NCI-H1417 (cell line): ENCODE results near the gene PSMB10.

Experiments
- DNase-seq, 3 experiments: peaks; one replicate each; lab custom pipeline; 2025; lab: John Stamatoyannopoulos, UW

The PSMB10 gene

DNA sequence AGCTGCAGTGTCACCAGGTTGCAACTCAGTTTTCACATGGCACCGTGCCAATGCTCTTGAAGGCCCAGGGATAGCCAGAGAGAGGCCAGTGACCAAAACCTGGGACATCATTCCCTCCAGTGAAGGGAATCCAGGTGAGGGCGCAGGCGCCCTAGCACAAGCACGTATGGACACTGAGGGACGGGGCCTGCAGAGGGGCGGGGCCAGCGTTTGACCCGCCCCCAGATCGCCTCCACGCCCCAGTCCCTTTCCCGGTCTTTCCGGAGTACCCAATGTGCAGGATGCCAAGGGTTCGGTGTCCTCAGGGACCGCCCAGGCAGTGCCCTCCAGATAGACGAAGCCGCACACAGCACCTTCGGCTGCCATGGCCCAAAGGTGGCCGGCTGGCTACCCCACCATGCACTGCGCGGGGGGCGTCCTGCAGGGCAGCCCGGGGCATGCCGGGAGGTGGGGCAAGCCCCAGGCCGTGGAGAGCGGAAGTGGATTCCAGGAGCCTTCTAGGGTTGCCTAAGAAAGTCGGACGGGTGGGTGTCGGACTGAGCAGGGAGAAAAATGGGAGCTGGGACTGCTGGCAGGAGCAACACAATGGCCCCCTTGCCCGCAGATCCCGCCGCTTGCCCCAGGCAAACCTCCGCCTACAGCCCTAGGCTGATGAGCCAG, 27.1 kb upstream of the PSMB10 start:
- peak in 1 of 3 experiments; percentile 20 for DNase-seq

DNA sequence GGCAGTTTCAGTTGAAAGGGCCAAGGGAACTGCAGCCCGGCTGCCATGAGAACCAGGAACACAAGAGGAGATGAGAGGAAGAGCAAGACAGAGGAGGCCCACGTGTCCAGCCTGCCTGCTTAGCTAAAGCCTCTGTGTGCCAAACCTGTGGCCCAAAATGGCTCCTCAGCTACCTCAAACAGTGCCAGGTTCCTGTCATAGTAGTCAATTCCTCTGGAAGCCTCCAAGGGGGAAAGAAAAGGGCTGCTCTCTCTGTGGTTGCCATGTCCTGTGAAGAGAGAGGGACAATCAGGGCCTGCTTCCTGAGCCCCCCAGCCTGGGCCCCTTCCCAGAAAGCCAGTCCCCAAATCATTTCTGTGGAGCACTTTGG, 26.6 kb upstream of the PSMB10 start:
- no peak for DNase-seq

DNA sequence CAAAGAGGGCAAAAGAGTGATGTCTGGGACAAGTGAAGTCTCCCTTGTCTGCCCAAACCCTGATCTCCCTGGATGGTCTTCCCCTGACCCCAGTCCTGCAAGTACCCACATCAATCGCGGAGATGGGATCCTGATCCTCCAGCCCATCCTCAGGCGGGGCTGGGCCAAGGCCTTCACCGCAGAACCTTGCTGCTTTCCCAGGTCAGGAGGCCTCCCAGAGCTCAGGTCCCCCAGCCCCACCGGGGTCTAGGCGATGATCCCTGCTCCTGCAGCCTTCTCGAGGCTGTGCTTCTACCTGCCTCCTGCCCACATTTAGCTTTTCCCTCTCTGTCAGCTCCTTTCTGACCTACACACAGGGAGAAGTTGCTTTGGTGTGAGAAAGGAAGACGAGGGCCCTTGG, 25.5 kb upstream of the PSMB10 start:
- no peak for DNase-seq

DNA sequence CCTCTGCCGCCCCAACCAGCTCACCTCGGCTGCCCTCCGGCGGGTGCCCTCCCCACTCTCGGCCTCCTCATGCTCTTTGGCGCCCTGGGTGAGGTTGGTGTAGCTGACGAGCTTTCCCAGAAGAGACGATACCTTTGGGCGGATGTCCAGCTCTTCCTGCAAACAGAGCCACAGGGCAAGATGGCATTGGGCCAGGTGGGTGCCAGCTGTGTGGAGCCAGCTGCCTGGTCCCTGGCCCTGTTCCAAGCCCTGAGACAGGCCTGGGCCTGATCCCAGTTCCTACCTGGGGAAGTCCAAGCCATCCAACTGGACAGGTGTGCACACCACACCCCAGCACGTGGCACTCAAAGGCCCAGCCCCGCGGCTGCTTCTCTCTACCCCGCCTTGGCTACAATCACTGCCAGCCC, 24.9 kb upstream of the PSMB10 start:
- peak; percentile 88 to 98 (median 95) for DNase-seq

DNA sequence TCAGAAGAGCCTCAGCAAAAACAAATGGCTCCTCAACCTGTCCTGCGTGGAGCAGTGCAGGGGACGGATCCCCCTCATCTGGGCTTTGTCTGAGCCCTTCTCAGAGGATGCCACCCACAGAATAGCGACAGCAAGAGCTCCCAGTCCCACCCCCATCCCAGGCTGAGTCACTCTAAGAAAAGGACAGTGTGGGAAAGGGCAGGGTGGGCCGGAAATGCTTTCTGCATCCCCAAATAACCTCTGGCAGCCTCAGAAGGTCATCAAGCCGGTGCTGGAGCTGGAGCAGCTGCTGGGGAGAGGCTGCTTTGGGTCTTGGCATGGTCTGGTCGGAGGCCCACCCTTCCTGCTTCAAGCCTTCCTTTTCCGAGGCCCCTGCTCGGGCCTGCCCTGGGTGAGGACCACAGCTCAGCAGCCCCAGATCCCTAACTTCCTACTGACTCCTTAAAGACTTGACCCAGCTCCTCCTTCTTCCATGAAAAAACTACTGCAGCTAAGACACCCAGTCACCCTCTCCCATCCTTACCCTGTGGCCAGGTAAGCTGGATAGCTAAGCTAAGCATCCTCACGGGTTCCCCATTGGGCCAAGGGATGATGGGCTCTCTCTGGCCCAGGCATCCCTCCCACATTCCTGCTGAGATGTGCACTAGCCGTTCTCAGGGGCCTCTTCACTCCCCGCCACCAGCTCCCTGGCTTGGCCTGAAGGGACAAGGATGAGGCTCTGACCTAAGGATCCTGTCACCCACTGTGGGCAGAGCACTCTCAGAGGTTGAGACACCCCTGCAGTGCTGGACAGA, 23.1 kb upstream of the PSMB10 start:
- DNase-seq: no peak

DNA sequence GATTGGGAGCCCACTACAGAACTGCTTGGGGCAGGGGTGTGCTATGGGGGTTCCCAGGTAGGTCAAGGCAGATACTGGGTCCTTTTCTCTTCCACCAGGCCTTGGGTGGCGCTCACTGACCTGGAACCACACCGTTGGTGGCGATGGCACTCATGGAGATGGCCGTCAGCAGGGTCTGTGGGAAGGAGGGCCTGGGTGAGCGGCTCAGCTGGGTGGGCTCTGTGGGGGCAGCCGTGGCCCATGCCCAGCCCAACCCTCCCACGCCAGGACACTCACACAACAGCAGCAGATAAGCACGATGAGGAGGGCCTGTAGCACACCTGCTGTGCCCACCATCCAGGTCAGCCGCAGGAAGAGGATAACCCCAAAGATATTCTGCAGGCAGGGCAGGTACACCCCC, 21.0 kb upstream of the PSMB10 start:
- no peak for DNase-seq

DNA sequence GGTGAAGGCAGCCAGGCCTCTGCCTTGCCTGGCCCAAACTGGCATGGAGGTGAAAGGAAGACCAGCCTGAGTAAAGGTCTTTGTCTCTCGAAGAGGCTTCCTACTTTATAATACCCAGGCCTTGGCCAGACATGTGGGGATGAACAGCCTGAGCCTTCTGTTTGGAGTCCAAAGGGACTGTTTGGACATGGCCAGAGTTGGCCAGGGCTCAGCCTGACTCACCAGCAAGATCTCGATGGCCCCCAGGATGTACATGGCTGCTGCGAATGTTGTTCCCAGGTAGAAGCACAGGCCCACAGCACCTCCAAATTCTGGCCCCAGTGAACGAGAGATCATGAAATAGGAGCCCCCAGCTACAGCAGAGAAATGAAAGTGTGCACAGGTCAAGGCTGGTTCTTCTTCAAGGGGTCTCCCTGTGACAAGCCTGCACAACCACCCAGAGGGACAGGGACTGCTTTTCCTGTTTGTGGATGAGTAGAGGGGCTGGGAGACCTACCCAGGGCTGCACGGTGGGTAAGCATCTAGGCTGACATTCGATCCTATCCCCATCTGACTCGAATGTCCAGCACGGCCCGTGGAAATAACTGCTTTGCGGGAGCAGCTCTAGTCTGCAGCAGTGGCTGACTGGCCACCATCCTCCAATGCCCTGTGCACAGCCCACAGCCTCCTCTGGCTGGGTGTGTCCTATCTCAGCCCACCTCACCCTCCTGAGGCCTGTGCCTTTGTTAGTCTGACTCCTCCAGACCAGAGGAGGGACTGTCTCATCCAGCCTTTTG, 18.0 kb upstream of the PSMB10 start:
- DNase-seq: no peak

DNA sequence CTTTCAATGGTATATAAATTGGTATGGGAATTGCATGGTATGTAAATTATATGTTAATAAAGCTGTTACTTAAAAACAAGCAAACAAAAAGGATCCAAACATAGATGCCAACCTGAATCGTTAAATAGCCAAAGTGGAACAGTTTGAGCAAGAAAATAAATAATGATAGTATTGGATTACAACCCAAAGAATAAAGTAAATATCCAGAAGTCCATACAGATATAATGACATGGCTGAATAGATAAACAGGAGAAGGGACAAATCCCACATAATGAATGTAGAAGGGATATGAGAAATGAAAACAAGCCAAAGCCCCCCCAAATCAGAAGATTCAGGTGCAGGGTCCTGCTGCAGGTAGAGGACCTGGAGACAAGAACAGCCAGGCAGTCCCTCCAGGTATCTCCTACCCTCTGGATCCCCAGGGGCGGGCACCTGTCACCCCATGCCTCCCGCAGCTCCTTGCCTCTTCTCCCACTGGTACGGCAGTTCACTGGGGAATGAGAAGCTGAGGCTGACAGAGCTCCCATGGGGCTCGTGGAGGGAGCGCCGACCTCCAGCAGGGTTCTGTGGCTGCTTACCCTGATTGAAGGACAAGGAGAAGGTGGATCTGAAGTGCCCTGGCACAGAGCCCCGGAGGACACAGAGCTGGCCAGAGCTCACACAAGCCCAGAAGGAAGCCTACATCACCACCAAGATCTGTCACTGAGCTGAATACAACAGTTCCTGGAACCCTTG, 17.2 kb upstream of the PSMB10 start:
- peak in 1 of 3 experiments; percentile 24 for DNase-seq

DNA sequence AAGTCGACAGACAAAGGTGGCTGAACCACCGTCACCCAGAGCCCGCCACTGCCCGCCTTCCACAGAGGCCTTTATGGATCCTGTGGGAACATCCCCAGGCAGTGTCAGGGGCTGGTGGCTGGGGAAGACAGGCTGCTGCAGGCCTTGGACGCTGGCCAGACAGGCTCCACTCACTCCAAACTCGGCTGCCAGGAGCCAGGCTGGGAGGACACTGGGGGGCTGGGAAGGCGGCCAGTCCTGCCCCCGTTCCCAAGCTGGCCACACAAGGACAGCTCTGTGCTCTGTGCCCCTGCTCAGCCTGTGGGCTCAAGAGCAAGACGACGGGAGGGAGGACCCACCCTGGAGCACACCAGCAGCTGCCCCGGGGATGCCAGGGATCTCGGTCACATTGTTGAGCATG, 14.8 kb upstream of the PSMB10 start:
- no peak for DNase-seq

DNA sequence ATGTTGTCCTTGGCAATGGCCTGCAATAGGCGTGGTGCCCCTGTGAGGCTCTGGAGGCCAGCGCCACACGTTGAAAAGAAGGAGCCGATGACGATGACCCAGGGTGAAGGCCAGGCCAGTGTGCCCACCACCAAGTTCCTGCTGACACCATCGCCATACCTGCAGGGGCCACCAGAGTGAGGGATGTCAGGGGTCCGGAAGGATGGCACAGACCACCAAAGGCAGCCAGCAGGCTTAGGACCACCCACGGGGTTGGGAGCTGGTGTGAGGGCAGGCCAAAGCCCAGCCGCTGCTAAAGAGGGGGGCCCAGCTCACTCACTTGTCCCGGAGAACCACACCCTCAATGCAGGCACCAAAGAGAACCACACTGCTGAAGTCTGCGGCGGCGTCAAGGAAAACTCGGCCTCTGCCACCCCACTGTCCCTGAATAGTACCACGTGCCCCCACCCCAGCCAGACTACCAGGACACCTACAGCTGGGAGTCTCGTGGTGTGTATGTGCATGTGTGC, 13.7 kb upstream of the PSMB10 start:
- DNase-seq: no peak

DNA sequence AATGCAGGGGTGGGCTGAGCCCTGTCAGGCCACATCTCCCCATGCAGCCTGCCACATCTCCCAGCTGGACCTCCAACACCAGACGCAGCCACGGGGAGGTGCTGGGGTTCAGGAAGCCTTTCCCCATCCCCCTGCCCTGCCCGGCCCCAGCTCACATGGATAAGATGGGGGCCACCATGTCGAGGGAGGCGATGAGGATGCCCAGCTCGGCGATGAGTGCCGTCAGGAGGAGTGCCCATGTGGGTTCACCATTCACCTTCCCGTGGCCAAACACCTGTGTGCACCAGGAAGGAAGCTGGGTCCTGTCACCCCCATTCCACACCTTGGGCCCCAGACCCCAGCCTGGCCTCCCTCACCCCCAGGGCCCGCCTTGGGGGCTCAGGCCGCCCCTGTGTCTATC, 13.0 kb upstream of the PSMB10 start:
- no peak for DNase-seq

DNA sequence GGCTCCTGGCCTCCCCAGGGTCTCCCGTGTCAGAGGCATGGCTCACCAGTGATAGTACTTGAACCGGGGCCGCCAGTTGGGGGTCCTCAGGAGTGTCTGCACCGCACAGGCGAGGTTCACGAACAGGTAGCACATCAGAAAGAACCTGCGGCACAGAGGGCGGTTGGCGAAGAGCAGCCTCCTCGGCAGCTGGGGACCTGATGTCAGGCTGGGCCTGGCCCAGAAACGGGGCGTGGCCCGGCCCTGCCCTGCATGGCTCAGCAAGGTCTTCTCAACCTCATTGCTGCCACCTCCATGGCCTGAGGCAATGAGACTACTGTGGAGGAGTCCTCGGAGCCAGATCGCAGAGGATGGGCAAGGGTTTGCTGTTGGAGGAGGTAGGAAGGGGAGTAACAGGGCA, 11.4 kb upstream of the PSMB10 start:
- DNase-seq: no peak

DNA sequence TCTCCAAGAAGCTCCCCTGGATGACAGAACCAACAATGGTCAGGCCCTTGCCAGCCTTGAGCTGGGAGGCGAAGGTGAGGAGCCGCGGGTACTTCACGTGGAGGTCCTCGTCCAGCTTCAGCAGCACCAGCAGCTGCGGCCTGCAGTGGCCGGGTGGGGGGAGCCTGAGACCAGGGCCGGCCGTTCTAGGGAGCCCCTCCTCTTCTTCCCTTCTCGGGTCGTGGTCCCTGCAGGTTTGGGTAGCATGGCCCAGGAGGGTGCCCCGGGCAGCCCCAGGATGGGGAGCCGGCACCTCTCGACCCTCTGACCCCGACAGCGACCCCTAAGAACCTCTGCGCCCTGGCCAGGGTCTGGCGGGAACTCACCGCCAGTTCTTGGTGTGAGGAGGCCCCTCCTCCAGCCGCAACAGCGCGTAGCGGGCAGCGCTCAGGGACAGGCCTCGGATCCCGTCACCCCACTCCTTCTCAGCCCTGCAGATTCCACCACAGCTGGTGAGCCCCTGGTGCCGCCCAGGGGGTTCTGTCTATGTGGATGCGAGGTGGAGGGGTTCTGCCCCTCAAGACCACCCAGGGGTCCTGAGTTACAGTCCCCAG, 10.4 kb upstream of the PSMB10 start:
- DNase-seq: no peak

DNA sequence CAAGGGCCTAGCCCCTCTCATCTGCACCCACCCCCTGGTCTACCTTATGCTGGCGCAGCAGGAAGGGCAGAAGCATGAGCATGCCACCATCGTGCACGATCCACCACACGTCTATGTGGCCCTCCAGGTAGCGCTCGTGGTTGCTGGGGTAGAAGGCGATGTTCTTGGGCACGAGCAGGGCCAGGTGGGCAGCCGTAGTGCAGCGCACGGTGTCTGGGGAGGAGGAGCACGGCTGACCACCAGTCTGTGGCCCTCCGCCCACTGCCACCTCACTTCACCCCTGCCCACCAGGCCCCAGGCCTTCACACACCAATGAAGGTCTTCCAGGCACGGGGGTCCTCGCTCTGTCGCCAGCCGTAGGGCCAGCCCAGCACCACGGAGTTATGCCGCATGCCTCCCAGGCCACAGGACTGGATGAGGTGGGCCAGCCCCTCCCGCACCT, 9.5 kb upstream of the PSMB10 start:
- no peak for DNase-seq

DNA sequence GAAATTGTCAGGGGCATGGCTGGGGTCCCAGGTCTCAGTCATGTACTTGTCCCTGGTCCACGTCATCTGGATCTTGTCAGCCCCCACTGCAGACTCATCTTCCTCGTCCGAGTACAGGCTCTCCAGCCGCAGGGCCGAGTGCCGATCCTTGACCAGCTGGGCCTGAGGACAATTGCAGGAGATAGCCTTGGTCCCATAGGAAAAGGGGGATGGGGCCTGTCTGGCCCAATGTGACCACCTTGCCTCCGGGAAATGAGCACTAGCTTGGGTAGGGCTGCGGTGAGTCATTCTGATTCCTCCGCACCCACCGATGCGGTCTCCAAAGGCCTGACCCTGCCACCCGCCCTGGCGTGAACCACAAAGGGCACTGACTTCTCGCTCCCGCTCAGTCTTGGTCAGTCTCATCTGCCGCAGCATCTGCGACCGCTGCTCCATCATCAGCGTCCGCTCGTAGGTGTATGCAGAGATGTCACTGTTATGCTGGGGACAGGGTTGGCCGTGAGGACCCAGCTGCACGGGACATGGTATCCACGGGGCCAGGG, 8.8 kb upstream of the PSMB10 start:
- DNase-seq: no peak

DNA sequence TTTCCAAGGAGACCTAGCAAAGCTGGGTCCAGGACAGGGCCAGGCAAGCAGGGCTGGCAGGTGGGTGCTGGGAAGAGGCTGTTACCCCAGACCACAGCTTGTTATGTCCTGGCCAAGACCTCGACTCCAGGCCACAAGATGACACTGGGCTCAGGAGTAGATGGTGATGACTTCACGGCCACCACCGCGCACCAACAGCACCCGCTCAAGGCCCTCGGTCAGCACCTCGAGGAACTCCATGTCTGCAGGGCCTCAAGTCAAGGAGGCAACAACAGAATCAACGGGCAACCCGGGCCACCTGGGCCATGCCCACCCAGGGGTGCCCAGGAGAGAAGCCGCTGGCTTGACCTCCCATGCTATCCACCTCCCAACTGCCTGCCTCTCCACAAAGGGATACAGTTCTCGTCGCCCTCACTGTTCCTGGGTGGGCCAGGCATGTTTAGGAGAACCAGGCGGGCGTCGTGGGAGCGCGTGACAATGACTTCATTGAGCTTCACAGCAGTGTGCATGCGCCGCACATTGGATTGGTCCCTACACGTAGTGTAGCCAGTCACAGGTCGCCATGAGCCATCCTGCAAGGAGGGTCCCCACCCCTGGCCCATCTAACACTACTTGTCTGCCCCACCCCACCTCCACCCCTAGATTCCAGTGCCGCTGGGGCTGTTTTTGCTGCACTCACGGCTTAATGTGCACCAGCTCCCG, 8.2 kb upstream of the PSMB10 start:
- no peak for DNase-seq

DNA sequence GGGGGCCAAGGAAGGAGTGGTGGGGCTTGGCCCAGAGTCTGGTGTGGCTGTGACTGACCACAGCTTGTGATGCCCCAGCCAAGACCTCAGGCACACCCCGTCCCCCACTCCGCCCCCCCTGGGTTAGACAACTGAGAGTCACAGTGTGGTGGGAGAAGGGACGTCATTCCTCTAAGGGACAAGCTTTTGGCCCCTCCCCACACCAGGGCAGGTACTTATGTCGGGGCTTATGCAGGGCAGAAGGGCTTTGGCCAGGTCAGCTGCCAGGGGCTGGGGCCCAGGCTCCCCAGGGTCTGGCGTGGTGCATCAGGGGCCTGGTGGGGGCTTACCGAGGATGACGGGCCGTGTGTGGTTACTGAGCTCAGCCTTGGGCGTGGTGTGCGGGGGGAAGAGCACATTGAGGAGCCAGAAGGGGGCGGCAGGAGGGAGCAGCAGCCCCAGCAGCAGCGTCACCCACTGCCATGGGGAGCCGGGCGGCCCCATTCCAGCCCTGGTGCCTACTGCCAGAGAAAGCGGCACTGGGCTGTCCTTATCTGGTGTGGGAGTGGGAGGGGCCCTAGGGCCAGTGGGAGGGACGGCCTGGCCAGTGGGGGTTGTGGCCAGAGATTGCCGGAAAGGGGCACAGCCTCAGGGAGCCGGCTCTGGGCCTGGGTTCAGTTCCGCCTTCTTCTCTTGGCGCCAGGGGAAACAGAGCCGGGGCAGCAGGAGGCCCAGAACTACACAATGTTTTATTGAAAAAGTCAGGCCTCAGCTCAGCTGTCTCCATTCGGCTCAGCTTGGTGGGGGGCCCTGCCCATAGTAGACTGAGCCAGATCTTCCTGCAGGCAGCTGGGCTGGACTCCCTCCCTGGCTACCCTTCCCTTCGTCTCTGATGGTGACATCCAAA, 7.2 kb upstream of the PSMB10 start, which contains the start of gene LCAT:
Gene LCAT (minus strand): TSS at position 502 of the 886 bp plus-strand sequence. CDS start 19 bp downstream, at position 483.
- no peak for DNase-seq

DNA sequence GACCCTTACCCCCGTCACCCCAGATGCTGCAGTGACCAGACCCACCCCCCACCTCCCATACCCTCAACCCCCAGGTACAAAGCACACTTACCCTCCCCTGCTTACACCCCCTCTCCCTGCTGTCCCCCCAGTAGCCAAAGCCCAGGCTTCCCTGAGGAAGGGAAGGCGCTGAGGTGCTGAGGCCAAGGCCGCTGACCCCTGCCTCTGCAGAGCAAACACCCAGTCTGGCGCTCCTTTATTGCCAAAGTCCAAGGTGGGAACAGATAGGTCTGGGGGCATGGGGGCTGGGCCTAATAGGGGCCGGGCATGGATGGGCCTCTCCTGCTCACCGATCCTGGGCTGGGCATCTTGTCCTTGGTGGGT, 6.6 kb upstream of the PSMB10 start:
- DNase-seq: no peak

DNA sequence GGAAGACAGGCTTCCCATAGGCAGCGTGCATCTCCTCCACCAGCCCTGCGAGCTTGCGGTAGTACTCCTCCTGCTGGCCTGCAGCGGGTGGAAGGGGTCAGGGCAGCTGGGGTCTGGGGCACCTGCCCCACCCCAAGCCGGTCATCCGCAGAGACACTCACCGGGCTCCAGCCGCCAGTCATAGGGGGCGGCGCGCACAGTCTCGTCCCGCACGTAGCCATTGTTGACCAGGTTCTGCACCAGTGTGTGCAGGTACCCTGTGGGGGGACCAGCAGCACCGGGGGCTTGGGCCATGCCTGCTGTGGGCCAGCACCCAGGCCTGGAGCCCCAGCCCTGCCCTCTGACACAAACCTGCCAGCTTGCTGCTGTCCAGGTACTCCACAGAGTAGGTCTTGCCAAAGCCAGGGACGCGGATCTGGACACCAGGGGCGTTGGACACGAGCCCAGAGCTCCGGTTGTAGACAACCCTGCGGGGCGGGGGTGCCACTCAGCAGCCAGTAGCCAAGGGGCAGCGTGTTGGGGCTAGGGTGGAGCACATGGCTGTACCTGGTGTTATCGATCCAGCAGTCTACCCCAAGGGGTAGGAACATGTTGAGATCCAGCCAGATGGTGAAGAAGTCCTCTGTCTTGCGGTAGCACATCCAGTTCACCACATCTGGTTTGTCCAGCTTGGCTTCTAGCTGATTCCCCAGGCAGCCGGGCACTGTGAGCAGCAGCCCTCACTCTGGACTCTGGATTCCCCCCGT, 6.0 kb upstream of the PSMB10 start:
- DNase-seq: no peak
